Fibroblast of the aortic adventitia (primary cell): Measurements from ENCODE around the gene ZNF217. TPM values are rescaled to one million over a fixed set of nuclear protein-coding genes. Genes with fewer than 3 reads are reported as not detected.
"Not testable (repeated sequence)": the region's sequence is repeated elsewhere in the genome, so short reads cannot be mapped to it uniquely, and the experiment has no call there.

Experiments
- DNase-seq: peaks from one replicate; pipeline ENCODE4 v3.0.0-alpha.2; 2010; ENCODE audit warnings: low read depth
- H3K4me3 ChIP-seq: 2 replicates; pipeline ENCODE4 v1.5.1; 2011; ENCODE audit warnings: low read depth, mild to moderate bottlenecking, control low read depth, low read length, moderate library complexity
- CTCF ChIP-seq: IDR thresholded peaks from 2 replicates; pipeline ENCODE4 v1.5.1; 2011; ENCODE audit warnings: mild to moderate bottlenecking, low read length, control low read depth, inconsistent platforms; ENCODE audit not compliant: insufficient read depth
- total RNA-seq: library from RNA; depleted of rRNA; stranded (reverse); fragments of >200 nt; gene quantifications from 2 replicates; pipeline ENCODE4 v1.2.3, GENCODE V29; 2012; ENCODE audit warnings: low replicate concordance

The ZNF217 gene
- total RNA-seq, 1 donor: 32.3 TPM

GRCh38 chr20:53617791-53618489 lies 24.3 kb upstream of the ZNF217 start:
- no peak for DNase-seq
- H3K4me3 ChIP-seq: no peak overlapping the region
- TF ChIP-seq CTCF: no peak

DNA sequence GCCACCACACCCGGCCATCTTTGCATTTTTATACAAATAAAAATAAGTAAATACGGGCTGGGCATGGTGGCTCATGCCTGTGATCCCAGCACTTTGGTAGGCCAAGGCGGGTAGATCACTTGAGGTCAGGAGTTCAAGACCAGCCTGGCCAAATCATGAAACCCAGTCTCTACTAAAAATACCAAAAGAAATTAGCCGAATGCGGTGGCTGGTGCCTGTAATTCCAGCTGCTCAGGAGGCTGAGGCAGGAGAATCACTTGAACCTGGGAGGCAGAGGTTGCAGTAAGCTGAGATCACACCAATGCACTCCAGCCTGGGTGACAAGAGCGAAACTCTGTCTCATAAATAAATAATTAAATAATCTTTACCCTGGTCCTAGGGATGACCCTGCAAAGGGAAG lies 22.9 kb upstream of the ZNF217 start:
- not testable (repeated sequence) for DNase-seq, H3K4me3 ChIP-seq

- no peak overlapping the region for H3K4me3 ChIP-seq
- TF ChIP-seq CTCF: no peak
- DNase-seq: peak; percentile 47
Observed at GRCh38 chr20:53613748-53614147, 20.1 kb upstream of the ZNF217 start.

DNA sequence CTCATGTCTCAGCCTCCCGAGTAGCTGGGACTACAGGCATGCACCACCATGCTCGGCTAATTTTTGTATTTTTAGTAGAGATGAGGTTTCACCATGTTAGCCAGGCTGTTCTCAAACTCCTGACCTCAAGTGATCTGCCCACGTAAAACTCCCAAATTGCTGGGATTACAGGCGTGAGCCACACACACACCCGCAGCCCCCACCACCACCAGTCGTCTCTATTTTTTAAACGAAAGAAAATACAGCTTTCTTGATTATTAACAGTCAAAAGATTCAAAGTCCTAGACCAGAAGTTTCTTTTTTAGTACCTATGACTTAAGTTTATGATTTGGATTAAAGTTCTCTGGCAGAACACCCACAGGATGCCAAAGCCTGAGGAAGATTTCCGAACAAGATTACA lies 18.6 kb upstream of the ZNF217 start:
- DNase-seq, H3K4me3 ChIP-seq: not testable (repeated sequence)

DNA sequence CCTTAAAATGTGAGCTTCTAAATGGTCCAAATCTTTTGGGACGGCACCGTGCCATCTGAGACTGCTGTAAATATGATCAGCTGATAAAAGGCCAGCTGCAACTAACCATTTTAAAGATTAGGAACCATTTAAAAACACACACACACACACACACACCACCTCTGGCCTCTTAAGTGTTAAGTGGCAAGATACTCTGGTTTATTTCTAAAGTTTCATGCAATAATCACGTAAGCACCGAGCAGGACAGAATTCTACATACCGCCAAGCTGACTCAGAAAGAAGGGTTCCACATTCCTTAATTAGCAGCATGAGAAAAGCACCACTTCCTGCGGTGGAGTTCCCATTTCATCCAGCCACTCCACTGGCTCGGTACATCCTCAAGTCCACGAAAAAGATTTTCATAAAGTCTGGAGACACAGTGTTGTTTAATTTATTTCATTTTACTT lies 17.8 kb upstream of the ZNF217 start:
- no peak overlapping the region for H3K4me3 ChIP-seq
- TF ChIP-seq CTCF: no peak
- DNase-seq: peak; percentile 97

GRCh38 chr20:53609491-53610445 lies 16.1 kb upstream of the ZNF217 start:
- no peak overlapping the region for H3K4me3 ChIP-seq
- no peak for TF ChIP-seq CTCF

GRCh38 chr20:53608456-53609452 lies 15.1 kb upstream of the ZNF217 start:
- H3K4me3 ChIP-seq: no peak overlapping the region
- TF ChIP-seq CTCF: no peak
- no peak for DNase-seq

More at GRCh38 chr20:53609491-53610445, 16.1 kb upstream of the ZNF217 start:
- no peak for DNase-seq
